K562 (cell line): ENCODE results near the gene TRIM24. TPM values are rescaled to one million over a fixed set of nuclear protein-coding genes. Genes with fewer than 3 reads are reported as not detected.

Experiments used
- ATAC-seq: fragments of 200-7000 bp; cut with Tn5 transposase; 3 replicates; pipeline ENCODE4 v1.9.1; 2020; ENCODE audit warnings: moderate library complexity
- BruUV-seq: library from RNA; stranded (reverse); fragments of 400-500 nt; replicated peaks from 2 replicates; lab custom pipeline; 2021; lab: Mats Ljungman, UMichigan
- CTCF ChIA-PET: fragments of 300-600 bp; formaldehyde crosslinking; extraction: SDS; loops from one replicate; lab custom pipeline; 2021; ENCODE audit warnings: low intra/inter-chr PET ratio; lab: Yijun Ruan, JAX
- POLR2A ChIA-PET: fragments of 300-600, 350-650 bp; sonication (Branson Sonifier 250); formaldehyde crosslinking; extraction: SDS; loops from one replicate; lab custom pipeline; 2021; ENCODE audit warnings: antibody characterized with exemption, inconsistent platforms; lab: Yijun Ruan, JAX
- DNase-seq, 4 experiments: peaks; one replicate each; pipeline versions ENCODE4 v3.0.0 to v3.0.0-alpha.2; 2011 to 2018; ENCODE audit warnings: low spot score in 3 of 4, mixed read lengths in 3 of 4; ENCODE audit errors: extremely low read depth in 1 of 4
- FAIRE-seq: peaks from 2 replicates; lab custom pipeline; 2011; peaks lifted over from hg19 to GRCh38; lab: Jason Lieb, UNC
- H2AFZ ChIP-seq: 2 replicates; pipeline ENCODE4 v1.6.0; 2011; ENCODE audit warnings: low read depth, low read length, control low read depth, inconsistent platforms
- H3K27ac ChIP-seq: fragments of 200-600 bp; 3 replicates; pipeline ENCODE4 v1.8.0; 2011; ENCODE audit warnings: low read depth, mild to moderate bottlenecking, control low read depth, inconsistent platforms, low read length, moderate library complexity, mixed read lengths; ENCODE audit errors: extremely low read depth
- H3K27me3 ChIP-seq, 2 experiments: fragments of 300-600 bp in 1 of 2; 2 replicates in 1 of 2; 3 replicates in 1 of 2; pipeline versions ENCODE4 v1.6.0 to v1.8.0; 2011; ENCODE audit warnings: inconsistent platforms in 2 of 2, low read length in 2 of 2, mild to moderate bottlenecking in 1 of 2, mixed read lengths in 1 of 2, moderate library complexity in 1 of 2; ENCODE audit not compliant: control insufficient read depth in 2 of 2, insufficient read depth in 2 of 2
- H3K36me3 ChIP-seq: fragments of 300-600 bp; 3 replicates; pipeline ENCODE4 v1.8.0; 2011; ENCODE audit warnings: mild to moderate bottlenecking, low read length, inconsistent platforms; ENCODE audit not compliant: control insufficient read depth, insufficient read depth
- H3K4me1 ChIP-seq, 2 experiments: fragments of 200-600 bp in 1 of 2; replicated peaks in 1 of 2; 2 replicates in 1 of 2; 3 replicates in 1 of 2; pipeline versions ENCODE4 v1.5.1 to v1.8.0; 2011; ENCODE audit warnings: inconsistent platforms in 2 of 2, low read length in 2 of 2, mild to moderate bottlenecking in 1 of 2, mixed read lengths in 1 of 2, moderate library complexity in 1 of 2; ENCODE audit not compliant: control insufficient read depth in 2 of 2, insufficient read depth in 2 of 2
- H3K4me2 ChIP-seq: 2 replicates; pipeline ENCODE4 v1.6.1; 2011; ENCODE audit warnings: low read length, control low read depth, inconsistent platforms, mixed read lengths; ENCODE audit not compliant: insufficient read depth
- H3K4me3 ChIP-seq: fragments of 200-600 bp; sonication (generic), shearing (Covaris generic); 2 replicates; pipeline ENCODE4 v1.5.1; 2016; ENCODE audit warnings: control low read depth, inconsistent platforms
- H3K79me2 ChIP-seq: fragments of 200-600 bp; 3 replicates; pipeline ENCODE4 v1.8.0; 2011; ENCODE audit warnings: low read length, inconsistent platforms; ENCODE audit not compliant: control insufficient read depth, insufficient read depth
- H3K9ac ChIP-seq, 2 experiments: 2 replicates each; pipeline versions ENCODE4 v1.6.0 to v1.6.1; 2011; ENCODE audit warnings: low read depth in 2 of 2, low read length in 2 of 2, control low read depth in 1 of 2, inconsistent platforms in 1 of 2, mild to moderate bottlenecking in 1 of 2, mixed read lengths in 1 of 2; ENCODE audit not compliant: insufficient read depth in 1 of 2
- H3K9me1 ChIP-seq: one replicate; pipeline ENCODE4 v1.6.0; 2011; ENCODE audit warnings: inconsistent platforms, mild to moderate bottlenecking, low read length, moderate library complexity; ENCODE audit not compliant: control insufficient read depth, insufficient read depth
- H3K9me3 ChIP-seq: replicated peaks from 2 replicates; pipeline ENCODE4 v1.5.1; 2011; ENCODE audit warnings: low read depth, low read length, inconsistent platforms; ENCODE audit not compliant: control insufficient read depth, insufficient read depth
- H4K20me1 ChIP-seq: replicated peaks from 2 replicates; pipeline ENCODE4 v1.6.1; 2011; ENCODE audit warnings: low read length, inconsistent platforms, mixed read lengths; ENCODE audit not compliant: control insufficient read depth, insufficient read depth
- BCL6 ChIP-seq: fragments of 250-450 bp; sonication (Bioruptor Pico); IDR thresholded peaks from 2 replicates; pipeline ENCODE4 v1.4.0; 2020
- COPS2 ChIP-seq: fragments of 450-650 bp; conservative IDR thresholded peaks from 2 replicates; pipeline ENCODE4 v1.6.1; 2016; ENCODE audit warnings: mild to moderate bottlenecking, moderate library complexity
- GTF2A2 ChIP-seq: IDR thresholded peaks from 2 replicates; pipeline ENCODE4 v1.6.1; 2016; ENCODE audit warnings: mild to moderate bottlenecking, missing genetic modification characterization, missing compliant biosample characterization
- MECOM ChIP-seq: fragments of 250-450 bp; sonication (Bioruptor Pico); IDR thresholded peaks from 2 replicates; pipeline ENCODE4 v1.8.0; 2022; ENCODE audit warnings: inconsistent platforms
- NCOA2 ChIP-seq, 2 experiments: fragments of 450-650 bp; IDR thresholded peaks; 2 replicates each; pipeline ENCODE4 v1.6.1; 2018; ENCODE audit warnings: mild to moderate bottlenecking in 2 of 2, moderate library complexity in 1 of 2; ENCODE audit not compliant: partially characterized antibody in 2 of 2
- SRF ChIP-seq, 2 experiments: fragments of 250-450, 450-650 bp in 1 of 2; sonication (Bioruptor Pico) in 1 of 2; sonication (generic) in 1 of 2; formaldehyde crosslinking; IDR thresholded peaks; 2 replicates each; pipeline versions ENCODE4 v1.5.0 to v1.5.1; 2020 to 2022; ENCODE audit warnings: mild to moderate bottlenecking in 1 of 2, missing genetic modification reagents in 1 of 2
- ZBTB12 ChIP-seq: fragments of 250-450 bp; sonication (Bioruptor Pico); IDR thresholded peaks from 2 replicates; pipeline ENCODE4 v1.4.0; 2020
- ZNF518B ChIP-seq: fragments of 250-450 bp; sonication (Bioruptor Pico); IDR thresholded peaks from 2 replicates; pipeline ENCODE4 v1.5.0; 2021; ENCODE audit warnings: mild to moderate bottlenecking, moderate library complexity
- WGBS: fragments of 100-300 bp; shearing (Covaris generic); methylation state at CpG from one replicate; pipeline ENCODE4 v1.1.6; 2016; ENCODE audit warnings: low coverage, mixed read lengths; ENCODE audit not compliant: insufficient coverage; ENCODE audit errors: missing lambda C conversion rate; 5-methylcytosine and 5-hydroxymethylcytosine counted together
- in situ Hi-C: fragments of 300-500 bp; cut with MboI; formaldehyde crosslinking; loops from 4 replicates; pipeline ENCODE4 v1.15.0; 2018; ENCODE audit warnings: inconsistent platforms, mixed read lengths
- intact Hi-C: fragments of 100-400 bp; cut with micrococcal nuclease; formaldehyde crosslinking; loops from 2 replicates; pipeline ENCODE4 v1.14.2; 2022
- polyA plus RNA-seq, 8 experiments: library from polyadenylated mRNA; depleted of rRNA in 4 of 8; stranded (reverse) in 5 of 8; unstranded in 3 of 8; fragments of >200 nt; fragmentation: Nextera tagmentation in 2 of 8; fragmentation: Illumina TruSeq in 1 of 8; extraction: Ambion mirVana in 2 of 8; extraction: Trizol in 1 of 8; gene quantifications; 2 replicates each; pipeline versions ENCODE4 v1.2.1 to v1.2.3, GENCODE V29; 2011 to 2014; ENCODE audit warnings: inconsistent platforms in 1 of 8, missing spikeins in 1 of 8
- total RNA-seq, 7 experiments: library from RNA; depleted of rRNA in 6 of 7; stranded (reverse); fragments of >200 nt in 6 of 7; fragmentation: Illumina TruSeq in 2 of 7; extraction: Trizol in 2 of 7; gene quantifications; 2 replicates each; pipeline versions ENCODE4 v1.2.1 to v1.2.3, GENCODE V29; 2011 to 2021; ENCODE audit warnings: low replicate concordance in 1 of 7

The TRIM24 gene
- total and polyA plus RNA-seq, 9 of the 15 experiments (the other 6 are each of a cell fraction or from before 2014, with no cell fraction given) = 13.4 to 74.0 (median 41.7) TPM

DNA sequence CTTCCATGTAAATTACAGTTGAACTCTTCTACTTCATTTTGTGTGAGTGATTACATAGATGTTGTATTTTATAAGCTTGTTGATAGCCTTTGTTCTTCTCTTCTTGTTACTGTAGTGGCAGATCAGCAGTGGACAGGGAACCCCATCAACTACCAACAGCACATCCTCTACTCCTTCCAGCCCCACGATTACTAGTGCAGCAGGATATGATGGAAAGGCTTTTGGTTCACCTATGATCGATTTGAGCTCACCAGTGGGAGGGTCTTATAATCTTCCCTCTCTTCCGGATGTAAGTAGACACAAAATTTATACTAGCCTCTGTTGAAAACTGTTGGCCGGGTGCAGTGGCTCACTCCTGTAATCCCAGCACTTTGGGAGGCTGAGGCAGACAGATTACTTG is 110.7 kb downstream of the TRIM24 start:
- Histone ChIP-seq H3K4me3 (no peak overlapping the region), H3K36me3 (peaks cover 81% of the 10 kb centered on the region), H3K4me2 (no peak overlapping the region), H3K9me1 (no peaks in the 10 kb centered on the region), H3K27ac (no peak overlapping the region), H3K27me3 (no peaks in the 10 kb centered on the region), H3K4me1 (no peaks in the 10 kb centered on the region), H3K79me2 (no peaks in the 10 kb centered on the region), H2AFZ (no peak overlapping the region), H3K9ac (no peak overlapping the region), H3K9me3 (no peaks in the 10 kb centered on the region), H4K20me1 (no peaks in the 10 kb centered on the region)
- TF ChIP-seq GTF2A2 (tag) (no peak), MECOM (no peak), SRF (CRISPR knock-in tag; IDR thresholded peaks at IDR 0.05) (no peak), ZBTB12 (CRISPR knock-in tag) (no peak)
- ChIA-PET CTCF (no interaction called here), POLR2A (no interaction called here)
- DNase-seq (no peak), FAIRE-seq (no peak), ATAC-seq (no peak)
- intact Hi-C loops (no loop called here), in situ Hi-C loops (no loop called here)
- no TSS peak for BruUV-seq
- 97% methylated on average over 4 of the region's 4 CpGs for WGBS

DNA sequence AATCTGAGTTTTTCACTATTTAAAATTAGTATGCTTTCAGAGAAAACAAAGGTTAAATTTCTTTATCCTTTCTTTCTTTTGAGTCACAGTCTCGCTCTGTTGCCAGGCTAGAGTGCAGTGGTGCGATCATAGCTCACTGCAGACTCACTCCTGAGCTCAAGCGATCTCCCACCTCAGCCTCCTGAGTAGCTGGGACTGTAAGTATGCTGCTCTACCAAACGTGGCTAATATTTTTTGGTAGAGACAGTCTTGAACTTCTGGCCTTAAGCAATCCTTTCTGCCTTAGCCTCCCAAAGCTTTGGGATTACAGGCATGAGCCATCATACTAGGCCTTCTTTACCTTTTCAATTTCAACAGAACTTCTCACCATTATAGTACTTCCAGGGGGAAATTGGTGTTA is 113.7 kb downstream of the TRIM24 start:
- intact Hi-C loops = no loop called here
- H3K9ac ChIP-seq = no peak overlapping the region
- FAIRE-seq (no peak), ATAC-seq (no peak), DNase-seq (no peak)
- no peak overlapping the region for H3K27ac ChIP-seq
- no peak overlapping the region for H3K4me2 ChIP-seq
- 81% methylated on average over 4 of the region's 4 CpGs for WGBS
- H3K79me2 ChIP-seq = no peaks in the 10 kb centered on the region
- H3K9me3 ChIP-seq = no peaks in the 10 kb centered on the region
- no peaks in the 10 kb centered on the region for H3K9me1 ChIP-seq
- POLR2A ChIA-PET = no interaction called here
- no peak overlapping the region for H2AFZ ChIP-seq
- peaks cover 90% of the 10 kb centered on the region for H3K36me3 ChIP-seq
- in situ Hi-C loops = no loop called here
- H3K4me1 ChIP-seq = no peaks in the 10 kb centered on the region
- CTCF ChIA-PET = no interaction called here
- no peaks in the 10 kb centered on the region for H3K27me3 ChIP-seq
- H3K4me3 ChIP-seq = no peak overlapping the region
- no peaks in the 10 kb centered on the region for H4K20me1 ChIP-seq
- BruUV-seq = no TSS peak
- TF ChIP-seq COPS2 = no peak
- TF ChIP-seq NCOA2 (IDR thresholded peaks at IDR 0.05; ENCODE audit: partially characterized antibody in 2 of 2) = no peak
- TF ChIP-seq ZNF518B (CRISPR knock-in tag) = no peak
- TF ChIP-seq BCL6 (CRISPR knock-in tag) = no peak
